K562 (cell line): ENCODE data around the gene R3HDM1. TPM values are rescaled to one million over a fixed set of nuclear protein-coding genes. Genes with fewer than 3 reads are reported as not detected.

ENCODE experiments used
- ATAC-seq: fragments of 200-7000 bp; cut with Tn5 transposase; 3 replicates; pipeline ENCODE4 v1.9.1; 2020; ENCODE audit warnings: moderate library complexity
- BruUV-seq: library from RNA; stranded (reverse); fragments of 400-500 nt; replicated peaks from 2 replicates; lab custom pipeline; 2021; lab: Mats Ljungman, UMichigan
- CTCF ChIA-PET: fragments of 300-600 bp; formaldehyde crosslinking; extraction: SDS; loops from one replicate; lab custom pipeline; 2021; ENCODE audit warnings: low intra/inter-chr PET ratio; lab: Yijun Ruan, JAX
- POLR2A ChIA-PET: fragments of 300-600, 350-650 bp; sonication (Branson Sonifier 250); formaldehyde crosslinking; extraction: SDS; loops from one replicate; lab custom pipeline; 2021; ENCODE audit warnings: antibody characterized with exemption, inconsistent platforms; lab: Yijun Ruan, JAX
- DNase-seq, 4 experiments: peaks; one replicate each; pipeline versions ENCODE4 v3.0.0 to v3.0.0-alpha.2; 2011 to 2018; ENCODE audit warnings: low spot score in 3 of 4, mixed read lengths in 3 of 4; ENCODE audit errors: extremely low read depth in 1 of 4
- FAIRE-seq: peaks from 2 replicates; lab custom pipeline; 2011; peaks lifted over from hg19 to GRCh38; lab: Jason Lieb, UNC
- H2AFZ ChIP-seq: 2 replicates; pipeline ENCODE4 v1.6.0; 2011; ENCODE audit warnings: low read depth, low read length, control low read depth, inconsistent platforms
- H3K27ac ChIP-seq: fragments of 200-600 bp; 3 replicates; pipeline ENCODE4 v1.8.0; 2011; ENCODE audit warnings: low read depth, mild to moderate bottlenecking, control low read depth, inconsistent platforms, low read length, moderate library complexity, mixed read lengths; ENCODE audit errors: extremely low read depth
- H3K27me3 ChIP-seq, 2 experiments: fragments of 300-600 bp in 1 of 2; 2 replicates in 1 of 2; 3 replicates in 1 of 2; pipeline versions ENCODE4 v1.6.0 to v1.8.0; 2011; ENCODE audit warnings: inconsistent platforms in 2 of 2, low read length in 2 of 2, mild to moderate bottlenecking in 1 of 2, mixed read lengths in 1 of 2, moderate library complexity in 1 of 2; ENCODE audit not compliant: control insufficient read depth in 2 of 2, insufficient read depth in 2 of 2
- H3K36me3 ChIP-seq: fragments of 300-600 bp; 3 replicates; pipeline ENCODE4 v1.8.0; 2011; ENCODE audit warnings: mild to moderate bottlenecking, low read length, inconsistent platforms; ENCODE audit not compliant: control insufficient read depth, insufficient read depth
- H3K4me1 ChIP-seq, 2 experiments: fragments of 200-600 bp in 1 of 2; replicated peaks in 1 of 2; 2 replicates in 1 of 2; 3 replicates in 1 of 2; pipeline versions ENCODE4 v1.5.1 to v1.8.0; 2011; ENCODE audit warnings: inconsistent platforms in 2 of 2, low read length in 2 of 2, mild to moderate bottlenecking in 1 of 2, mixed read lengths in 1 of 2, moderate library complexity in 1 of 2; ENCODE audit not compliant: control insufficient read depth in 2 of 2, insufficient read depth in 2 of 2
- H3K4me2 ChIP-seq: 2 replicates; pipeline ENCODE4 v1.6.1; 2011; ENCODE audit warnings: low read length, control low read depth, inconsistent platforms, mixed read lengths; ENCODE audit not compliant: insufficient read depth
- H3K4me3 ChIP-seq: fragments of 200-600 bp; sonication (generic), shearing (Covaris generic); 2 replicates; pipeline ENCODE4 v1.5.1; 2016; ENCODE audit warnings: control low read depth, inconsistent platforms
- H3K79me2 ChIP-seq: fragments of 200-600 bp; 3 replicates; pipeline ENCODE4 v1.8.0; 2011; ENCODE audit warnings: low read length, inconsistent platforms; ENCODE audit not compliant: control insufficient read depth, insufficient read depth
- H3K9ac ChIP-seq, 2 experiments: 2 replicates each; pipeline versions ENCODE4 v1.6.0 to v1.6.1; 2011; ENCODE audit warnings: low read depth in 2 of 2, low read length in 2 of 2, control low read depth in 1 of 2, inconsistent platforms in 1 of 2, mild to moderate bottlenecking in 1 of 2, mixed read lengths in 1 of 2; ENCODE audit not compliant: insufficient read depth in 1 of 2
- H3K9me1 ChIP-seq: one replicate; pipeline ENCODE4 v1.6.0; 2011; ENCODE audit warnings: inconsistent platforms, mild to moderate bottlenecking, low read length, moderate library complexity; ENCODE audit not compliant: control insufficient read depth, insufficient read depth
- H3K9me3 ChIP-seq: replicated peaks from 2 replicates; pipeline ENCODE4 v1.5.1; 2011; ENCODE audit warnings: low read depth, low read length, inconsistent platforms; ENCODE audit not compliant: control insufficient read depth, insufficient read depth
- H4K20me1 ChIP-seq: replicated peaks from 2 replicates; pipeline ENCODE4 v1.6.1; 2011; ENCODE audit warnings: low read length, inconsistent platforms, mixed read lengths; ENCODE audit not compliant: control insufficient read depth, insufficient read depth
- CBX1 ChIP-seq: sonication (generic); IDR thresholded peaks from 2 replicates; pipeline ENCODE4 v1.6.1; 2016; ENCODE audit warnings: antibody characterized with exemption, low read depth, mild to moderate bottlenecking
- EHMT2 ChIP-seq: fragments of 450-650 bp; IDR thresholded peaks from 2 replicates; pipeline ENCODE4 v1.6.1; 2018; ENCODE audit warnings: antibody characterized with exemption
- MEF2D ChIP-seq: conservative IDR thresholded peaks from 2 replicates; pipeline ENCODE4 v1.6.1; 2016; ENCODE audit warnings: low read depth, missing genetic modification characterization, missing compliant biosample characterization
- NELFE ChIP-seq: IDR thresholded peaks from 2 replicates; pipeline ENCODE4 v1.6.1; 2011; ENCODE audit warnings: mild to moderate bottlenecking; ENCODE audit not compliant: insufficient read depth, insufficient read length
- SMAD1 ChIP-seq: fragments of 150-350 bp; IDR thresholded peaks from 2 replicates; pipeline ENCODE4 v1.6.1; 2014; ENCODE audit warnings: low read length, low read depth; ENCODE audit not compliant: partially characterized antibody
- SREBF1 ChIP-seq: fragments of 150-350 bp; IDR thresholded peaks from 2 replicates; pipeline ENCODE4 v1.6.1; 2014; ENCODE audit warnings: antibody characterized with exemption, low read depth, low read length, borderline replicate concordance
- TOE1 ChIP-seq, 2 experiments: fragments of 450-650 bp in 1 of 2; sonication (generic) in 1 of 2; formaldehyde crosslinking in 1 of 2; IDR thresholded peaks; 2 replicates each; pipeline versions ENCODE4 v1.7.1 to v1.8.0; 2016 to 2022; ENCODE audit warnings: borderline replicate concordance in 2 of 2, mild to moderate bottlenecking in 2 of 2, antibody characterized with exemption in 1 of 2, inconsistent platforms in 1 of 2, low read depth in 1 of 2, missing genetic modification reagents in 1 of 2, moderate library complexity in 1 of 2
- ZNF133 ChIP-seq: fragments of 250-450 bp; sonication (Bioruptor Pico); IDR thresholded peaks from 2 replicates; pipeline ENCODE4 v1.4.0; 2020; ENCODE audit warnings: mild to moderate bottlenecking
- WGBS: fragments of 100-300 bp; shearing (Covaris generic); methylation state at CpG from one replicate; pipeline ENCODE4 v1.1.6; 2016; ENCODE audit warnings: low coverage, mixed read lengths; ENCODE audit not compliant: insufficient coverage; ENCODE audit errors: missing lambda C conversion rate; 5-methylcytosine and 5-hydroxymethylcytosine counted together
- in situ Hi-C: fragments of 300-500 bp; cut with MboI; formaldehyde crosslinking; loops from 4 replicates; pipeline ENCODE4 v1.15.0; 2018; ENCODE audit warnings: inconsistent platforms, mixed read lengths
- intact Hi-C: fragments of 100-400 bp; cut with micrococcal nuclease; formaldehyde crosslinking; loops from 2 replicates; pipeline ENCODE4 v1.14.2; 2022
- polyA plus RNA-seq, 8 experiments: library from polyadenylated mRNA; depleted of rRNA in 4 of 8; stranded (reverse) in 5 of 8; unstranded in 3 of 8; fragments of >200 nt; fragmentation: Nextera tagmentation in 2 of 8; fragmentation: Illumina TruSeq in 1 of 8; extraction: Ambion mirVana in 2 of 8; extraction: Trizol in 1 of 8; gene quantifications; 2 replicates each; pipeline versions ENCODE4 v1.2.1 to v1.2.3, GENCODE V29; 2011 to 2014; ENCODE audit warnings: inconsistent platforms in 1 of 8, missing spikeins in 1 of 8
- total RNA-seq, 7 experiments: library from RNA; depleted of rRNA in 6 of 7; stranded (reverse); fragments of >200 nt in 6 of 7; fragmentation: Illumina TruSeq in 2 of 7; extraction: Trizol in 2 of 7; gene quantifications; 2 replicates each; pipeline versions ENCODE4 v1.2.1 to v1.2.3, GENCODE V29; 2011 to 2021; ENCODE audit warnings: low replicate concordance in 1 of 7
- TF ChIP-seq, protein P1 (sequence below): IDR thresholded peaks from 3 replicates; pipeline ENCODE4 v1.6.1; 2011; ENCODE audit warnings: borderline replicate concordance, mild to moderate bottlenecking, moderate library complexity; ENCODE audit not compliant: insufficient read length; ENCODE audit errors: extremely low read depth
- TF ChIP-seq, protein P2 (sequence below), 3 experiments: IDR thresholded peaks in 2 of 3; conservative IDR thresholded peaks in 1 of 3; 2 replicates each; pipeline ENCODE4 v1.5.1; 2011 to 2012; ENCODE audit warnings: low read length in 3 of 3, mild to moderate bottlenecking in 3 of 3, control low read depth in 2 of 3, improper control_type of control experiment in 1 of 3, inconsistent platforms in 1 of 3, low read depth in 1 of 3, mixed read lengths in 1 of 3, moderate library complexity in 1 of 3; ENCODE audit not compliant: insufficient read depth in 2 of 3

R3HDM1 gene
- total and polyA plus RNA-seq, 9 of the 15 experiments (the other 6 are each of a cell fraction or from before 2014, with no cell fraction given): 12.4 to 89.4 (median 31.0) TPM

DNA sequence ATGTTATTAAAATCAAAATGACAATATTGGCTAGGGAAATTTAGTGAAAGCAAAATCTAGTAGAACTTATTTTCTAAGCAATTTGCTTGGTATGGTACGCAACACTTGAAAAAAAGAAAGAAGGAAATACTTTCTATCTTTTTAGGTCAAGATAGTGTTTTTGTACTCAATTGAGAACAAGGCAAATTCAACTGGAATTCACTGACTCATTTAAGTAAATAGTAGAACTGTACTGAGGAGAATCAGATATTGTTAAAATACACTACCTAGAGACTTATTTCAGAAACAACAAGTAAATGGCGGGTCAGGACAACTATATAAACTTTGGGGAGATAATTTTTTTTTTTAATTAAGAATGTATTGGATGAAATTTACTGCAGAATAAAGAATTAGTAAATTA is 19.2 kb upstream of the R3HDM1 start:
- BruUV-seq: no TSS peak
- ATAC-seq (no peak), DNase-seq (no peak), FAIRE-seq (no peak)
- Histone ChIP-seq H3K79me2 (no peaks in the 10 kb centered on the region; the same call in 2 of the 3 replicates), H2AFZ (no peak overlapping the region), H3K4me1 (no peaks in the 10 kb centered on the region), H3K4me3 (no peak overlapping the region), H3K9me1 (no peaks in the 10 kb centered on the region), H3K9me3 (peaks cover 3% of the 10 kb centered on the region; the same call in 1 of the 2 replicates), H3K4me2 (no peak overlapping the region), H3K27ac (no peak overlapping the region), H4K20me1 (no peaks in the 10 kb centered on the region), H3K27me3 (no peaks in the 10 kb centered on the region), H3K9ac (no peak overlapping the region), H3K36me3 (no peaks in the 10 kb centered on the region)
- POLR2A ChIA-PET: no interaction called here
- intact Hi-C loops: no loop called here
- in situ Hi-C loops: no loop called here
- WGBS: 97% methylated on average over 2 of the region's 2 CpGs
- CTCF ChIA-PET: no interaction called here
- TF ChIP-seq CBX1 (no peak), NELFE (no peak), TOE1 (IDR thresholded peaks at IDR 0.05; ENCODE audit: borderline replicate concordance) (no peak), TOE1 (CRISPR knock-in tag; IDR thresholded peaks at IDR 0.05; ENCODE audit: borderline replicate concordance, low read depth) (no peak), MEF2D (tag) (no peak), EHMT2 (no peak), SMAD1 (no peak), ZNF133 (CRISPR knock-in tag) (no peak), SREBF1 (no peak)
- TF ChIP-seq, protein P1, sequence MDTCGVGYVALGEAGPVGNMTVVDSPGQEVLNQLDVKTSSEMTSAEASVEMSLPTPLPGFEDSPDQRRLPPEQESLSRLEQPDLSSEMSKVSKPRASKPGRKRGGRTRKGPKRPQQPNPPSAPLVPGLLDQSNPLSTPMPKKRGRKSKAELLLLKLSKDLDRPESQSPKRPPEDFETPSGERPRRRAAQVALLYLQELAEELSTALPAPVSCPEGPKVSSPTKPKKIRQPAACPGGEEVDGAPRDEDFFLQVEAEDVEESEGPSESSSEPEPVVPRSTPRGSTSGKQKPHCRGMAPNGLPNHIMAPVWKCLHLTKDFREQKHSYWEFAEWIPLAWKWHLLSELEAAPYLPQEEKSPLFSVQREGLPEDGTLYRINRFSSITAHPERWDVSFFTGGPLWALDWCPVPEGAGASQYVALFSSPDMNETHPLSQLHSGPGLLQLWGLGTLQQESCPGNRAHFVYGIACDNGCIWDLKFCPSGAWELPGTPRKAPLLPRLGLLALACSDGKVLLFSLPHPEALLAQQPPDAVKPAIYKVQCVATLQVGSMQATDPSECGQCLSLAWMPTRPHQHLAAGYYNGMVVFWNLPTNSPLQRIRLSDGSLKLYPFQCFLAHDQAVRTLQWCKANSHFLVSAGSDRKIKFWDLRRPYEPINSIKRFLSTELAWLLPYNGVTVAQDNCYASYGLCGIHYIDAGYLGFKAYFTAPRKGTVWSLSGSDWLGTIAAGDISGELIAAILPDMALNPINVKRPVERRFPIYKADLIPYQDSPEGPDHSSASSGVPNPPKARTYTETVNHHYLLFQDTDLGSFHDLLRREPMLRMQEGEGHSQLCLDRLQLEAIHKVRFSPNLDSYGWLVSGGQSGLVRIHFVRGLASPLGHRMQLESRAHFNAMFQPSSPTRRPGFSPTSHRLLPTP: no peak
- TF ChIP-seq, protein P2, sequence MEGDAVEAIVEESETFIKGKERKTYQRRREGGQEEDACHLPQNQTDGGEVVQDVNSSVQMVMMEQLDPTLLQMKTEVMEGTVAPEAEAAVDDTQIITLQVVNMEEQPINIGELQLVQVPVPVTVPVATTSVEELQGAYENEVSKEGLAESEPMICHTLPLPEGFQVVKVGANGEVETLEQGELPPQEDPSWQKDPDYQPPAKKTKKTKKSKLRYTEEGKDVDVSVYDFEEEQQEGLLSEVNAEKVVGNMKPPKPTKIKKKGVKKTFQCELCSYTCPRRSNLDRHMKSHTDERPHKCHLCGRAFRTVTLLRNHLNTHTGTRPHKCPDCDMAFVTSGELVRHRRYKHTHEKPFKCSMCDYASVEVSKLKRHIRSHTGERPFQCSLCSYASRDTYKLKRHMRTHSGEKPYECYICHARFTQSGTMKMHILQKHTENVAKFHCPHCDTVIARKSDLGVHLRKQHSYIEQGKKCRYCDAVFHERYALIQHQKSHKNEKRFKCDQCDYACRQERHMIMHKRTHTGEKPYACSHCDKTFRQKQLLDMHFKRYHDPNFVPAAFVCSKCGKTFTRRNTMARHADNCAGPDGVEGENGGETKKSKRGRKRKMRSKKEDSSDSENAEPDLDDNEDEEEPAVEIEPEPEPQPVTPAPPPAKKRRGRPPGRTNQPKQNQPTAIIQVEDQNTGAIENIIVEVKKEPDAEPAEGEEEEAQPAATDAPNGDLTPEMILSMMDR (IDR thresholded peaks at IDR 0.05 in 2 of 3, conservative IDR thresholded peaks at IDR 0.05 in 1 of 3; ENCODE audit: insufficient read depth in 2 of 3, low read depth in 1 of 3, low read length in 3 of 3): no peak
